AG08396 (cell line): ENCODE measurements around the gene CXCL12.

Experiments
- DNase-seq: peaks from one replicate; pipeline ENCODE4 v3.0.0; 2012; ENCODE audit warnings: low spot score, mixed read lengths

The CXCL12 gene

DNA sequence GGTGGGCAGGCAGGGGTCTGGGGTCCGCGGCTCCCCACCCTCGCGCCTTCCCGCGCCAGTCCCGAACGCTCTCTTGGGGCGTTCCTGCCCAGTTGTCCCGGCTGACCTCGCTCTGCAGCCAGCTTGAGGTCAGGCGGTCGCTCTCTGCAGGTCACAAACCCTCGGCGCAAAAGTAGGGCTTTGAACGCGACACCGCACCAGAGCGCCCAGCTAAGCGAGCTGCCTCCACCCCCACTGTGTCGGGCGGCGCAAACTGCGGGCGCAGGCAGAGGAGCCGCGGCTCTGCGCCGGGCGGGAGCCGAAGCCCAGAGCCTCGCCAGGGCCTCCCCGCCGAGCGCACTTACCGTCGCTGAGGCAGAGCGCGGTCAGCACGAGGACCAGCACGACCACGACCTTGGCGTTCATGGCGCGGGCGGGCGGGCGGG lies 284 bp downstream of the CXCL12 start:
- peak; percentile 78 for DNase-seq

DNA sequence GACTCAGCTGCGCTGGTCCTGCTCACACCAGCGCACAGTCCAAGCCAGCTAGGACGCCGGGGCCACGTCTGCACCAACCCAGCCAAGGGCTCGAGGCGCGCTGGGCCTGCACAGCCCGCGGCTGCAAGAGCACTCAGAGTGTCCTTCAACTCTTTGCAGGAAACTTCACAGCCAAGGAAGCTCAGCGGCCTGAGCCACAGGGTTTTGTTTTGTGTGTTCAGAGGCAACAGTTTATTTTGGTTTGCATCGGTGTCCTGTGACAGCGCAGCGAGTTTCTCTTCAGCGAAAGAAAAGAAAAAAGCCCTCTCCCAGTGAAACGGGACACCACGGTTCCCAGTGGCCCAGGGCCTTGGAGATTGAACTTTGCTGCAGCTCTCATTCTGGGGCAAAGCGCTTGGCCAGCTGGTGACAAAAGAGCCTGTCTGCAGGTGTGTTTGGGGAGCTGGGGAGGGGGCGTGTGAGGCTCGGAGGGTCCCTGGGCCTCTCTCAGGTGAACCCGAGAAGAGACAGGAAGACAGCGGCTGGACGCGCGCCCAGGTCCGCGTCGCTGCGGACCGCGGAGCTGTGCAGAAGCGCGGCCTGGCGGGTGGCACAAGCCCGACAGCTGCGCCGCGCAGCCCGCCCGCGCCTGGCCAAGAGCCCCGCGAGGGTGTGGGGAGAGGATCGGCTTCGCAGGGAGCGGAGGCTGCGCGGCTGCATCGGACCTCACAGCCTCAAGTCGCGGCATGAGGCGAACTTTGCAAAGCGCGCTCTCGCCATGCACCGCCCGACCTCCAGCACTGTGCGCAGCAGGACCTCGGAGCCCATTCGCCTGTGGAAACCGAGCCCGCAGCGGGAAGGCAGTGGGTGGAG lies 922 bp downstream of the CXCL12 start:
- DNase-seq = peak; percentile 76

DNA sequence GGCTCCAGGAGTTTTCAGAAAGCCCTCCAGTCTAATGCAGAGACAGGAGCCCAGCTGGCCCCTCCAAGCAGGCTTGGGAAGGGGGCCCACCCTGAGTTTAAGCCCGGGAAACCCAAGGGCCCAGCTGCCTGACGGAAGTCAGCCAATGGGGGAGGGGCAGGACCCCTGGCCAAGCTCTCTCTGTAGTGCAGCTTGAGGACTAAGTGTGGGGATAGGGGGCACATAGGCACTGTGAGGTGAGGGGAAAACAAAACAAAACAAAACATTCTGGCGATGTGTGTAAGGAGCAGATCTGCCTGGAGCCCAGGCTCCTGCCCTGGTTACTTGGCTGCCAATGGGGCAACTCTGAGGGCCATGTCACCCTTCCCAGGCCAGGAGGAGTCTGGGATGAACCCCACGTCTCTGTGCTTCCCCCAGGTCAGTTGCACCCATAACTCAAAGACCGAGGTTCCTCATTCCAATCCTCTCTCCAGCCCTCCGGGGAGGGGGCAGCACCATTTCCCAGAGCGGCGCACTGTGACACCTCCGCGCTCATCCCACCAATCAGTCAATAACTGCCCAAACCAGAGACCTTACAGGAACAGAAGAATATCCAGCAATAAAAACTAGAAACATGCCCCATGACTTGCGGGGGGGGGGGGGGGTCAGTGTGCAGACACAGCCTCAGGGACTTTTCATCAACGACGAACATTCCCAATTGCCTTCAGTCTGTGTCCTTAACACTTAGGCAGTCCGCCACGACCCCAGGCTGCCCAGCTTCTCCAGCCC lies 1.7 kb downstream of the CXCL12 start:
- no peak for DNase-seq

DNA sequence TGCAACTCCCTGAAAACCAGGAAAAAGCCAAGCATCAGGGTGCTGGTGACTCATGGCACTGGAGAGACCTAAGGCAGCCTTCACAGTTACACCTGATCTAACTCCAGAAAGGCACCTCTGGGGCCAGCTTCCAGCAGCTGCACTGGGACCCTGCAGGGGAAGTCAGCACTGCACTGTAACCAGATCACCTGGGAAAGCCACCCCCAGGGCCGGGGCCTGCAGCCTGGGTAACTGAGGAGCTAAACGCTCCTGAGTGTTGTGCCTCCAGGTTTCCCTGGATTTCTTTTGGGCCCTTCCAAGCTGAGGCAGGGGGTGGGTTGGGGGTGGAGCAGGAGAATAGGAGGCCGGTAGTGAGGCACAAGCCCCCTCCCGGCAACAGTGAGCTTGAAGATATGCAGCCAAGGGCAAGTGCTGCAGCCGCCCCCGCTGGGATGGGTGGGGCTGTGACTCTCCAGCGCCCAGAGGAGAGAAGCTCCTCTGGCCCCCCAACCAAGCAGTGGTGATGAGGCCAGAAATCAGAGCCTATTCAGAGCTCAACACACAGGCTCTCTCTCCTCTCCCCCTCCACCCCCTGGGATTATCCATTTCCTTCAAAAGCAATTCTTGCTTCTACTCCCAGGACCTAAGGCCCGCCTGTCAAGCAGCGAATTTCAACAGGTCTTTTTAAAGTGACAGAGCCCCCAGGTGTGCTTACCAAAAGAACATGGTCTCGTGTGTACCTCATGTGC lies 2.6 kb downstream of the CXCL12 start:
- DNase-seq = no peak

DNA sequence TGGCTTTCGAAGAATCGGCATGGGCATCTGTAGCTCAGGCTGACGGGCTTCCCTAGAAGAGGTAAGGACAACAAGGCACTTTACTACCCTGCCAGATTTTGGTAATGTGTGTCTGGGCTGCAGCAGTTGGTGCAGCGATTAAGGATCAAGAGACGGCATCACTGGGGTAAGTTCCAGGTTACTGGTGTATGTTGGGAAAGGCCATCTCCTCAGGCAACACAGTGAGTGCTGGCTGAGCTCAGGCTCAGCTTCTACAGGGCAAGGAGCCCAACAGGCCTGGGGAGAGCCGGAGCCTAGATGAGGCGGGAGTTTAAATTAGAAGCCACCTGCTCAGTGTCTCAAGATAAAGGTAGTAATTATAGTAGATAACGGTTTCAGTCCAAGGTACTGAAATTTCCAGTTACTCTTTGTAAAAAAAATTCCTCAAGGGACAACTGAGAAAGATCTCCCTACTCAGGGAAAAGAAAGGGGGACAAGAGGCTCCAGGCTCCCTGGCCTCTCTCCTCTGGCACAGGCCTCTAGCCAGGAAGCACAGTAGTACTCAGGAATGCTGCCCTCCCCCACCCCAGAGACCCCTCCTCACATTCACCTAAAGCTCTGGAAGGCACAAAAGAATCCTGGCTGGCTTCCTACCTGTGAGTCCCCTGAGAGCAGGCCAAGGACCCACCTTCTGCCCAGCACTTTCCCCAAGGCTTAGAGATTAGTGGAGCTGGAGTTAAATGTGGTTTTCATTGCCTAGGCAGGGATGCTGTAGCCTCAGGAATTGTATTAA lies 3.9 kb downstream of the CXCL12 start:
- DNase-seq = no peak

DNA sequence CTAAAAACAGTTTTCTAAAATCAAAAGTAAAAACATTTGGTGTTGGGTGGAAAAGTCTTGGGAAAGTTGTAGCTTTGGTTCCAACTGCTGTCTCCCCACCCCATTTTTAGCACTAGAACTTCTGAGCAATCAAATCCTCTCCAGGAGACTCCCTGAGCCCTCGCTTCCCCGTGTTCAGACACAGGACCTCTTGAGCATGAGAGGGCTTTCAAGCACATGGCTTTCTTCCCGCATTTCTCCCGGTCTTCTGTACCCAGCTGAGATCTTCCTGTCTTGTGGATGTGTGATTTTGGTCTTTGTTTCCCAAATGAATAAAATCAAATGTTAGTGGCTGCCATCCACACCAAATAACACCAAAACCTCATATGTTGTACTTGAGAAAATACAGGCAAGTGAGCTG lies 5.0 kb downstream of the CXCL12 start:
- DNase-seq = no peak

GRCh38 chr10:44378626-44379025 lies 6.3 kb downstream of the CXCL12 start:
- DNase-seq = no peak

DNA sequence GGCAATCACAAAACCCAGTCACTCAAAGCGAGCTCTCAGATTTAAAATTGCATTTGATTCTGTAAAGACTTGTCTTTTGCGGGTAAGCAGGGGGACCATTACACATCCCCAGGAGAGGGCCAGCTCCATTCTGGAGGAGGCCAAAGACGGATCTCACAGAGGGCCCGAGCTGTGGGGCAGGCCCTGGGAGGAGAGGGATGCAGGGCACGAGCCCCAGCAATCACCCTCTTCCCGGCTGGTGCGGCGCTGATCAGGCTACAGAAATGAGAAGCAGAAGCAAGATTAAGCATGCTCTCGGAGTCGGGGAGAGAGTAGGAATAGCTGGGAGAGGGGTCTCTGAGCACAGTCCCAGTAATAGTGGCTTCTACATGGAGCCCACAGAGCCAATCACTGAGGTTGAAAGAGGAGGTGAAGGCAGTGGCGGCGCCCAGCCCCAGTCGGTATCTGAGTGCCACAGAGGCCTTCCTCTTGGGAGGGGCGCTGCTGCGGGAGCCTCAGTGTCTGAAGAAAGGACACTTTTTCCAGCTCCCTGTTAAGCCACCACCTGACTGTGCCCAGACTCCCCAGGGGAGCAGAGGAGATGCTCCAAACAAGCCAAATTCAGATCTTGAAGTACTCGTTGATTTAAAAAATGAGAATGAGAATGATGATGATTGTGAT lies 7.1 kb downstream of the CXCL12 start:
- no peak for DNase-seq

- DNase-seq = no peak
Measured at GRCh38 chr10:44376472-44377099, 8.3 kb downstream of the CXCL12 start.

- no peak for DNase-seq
Measured at GRCh38 chr10:44374155-44374554, 10.7 kb downstream of the CXCL12 start.

DNA sequence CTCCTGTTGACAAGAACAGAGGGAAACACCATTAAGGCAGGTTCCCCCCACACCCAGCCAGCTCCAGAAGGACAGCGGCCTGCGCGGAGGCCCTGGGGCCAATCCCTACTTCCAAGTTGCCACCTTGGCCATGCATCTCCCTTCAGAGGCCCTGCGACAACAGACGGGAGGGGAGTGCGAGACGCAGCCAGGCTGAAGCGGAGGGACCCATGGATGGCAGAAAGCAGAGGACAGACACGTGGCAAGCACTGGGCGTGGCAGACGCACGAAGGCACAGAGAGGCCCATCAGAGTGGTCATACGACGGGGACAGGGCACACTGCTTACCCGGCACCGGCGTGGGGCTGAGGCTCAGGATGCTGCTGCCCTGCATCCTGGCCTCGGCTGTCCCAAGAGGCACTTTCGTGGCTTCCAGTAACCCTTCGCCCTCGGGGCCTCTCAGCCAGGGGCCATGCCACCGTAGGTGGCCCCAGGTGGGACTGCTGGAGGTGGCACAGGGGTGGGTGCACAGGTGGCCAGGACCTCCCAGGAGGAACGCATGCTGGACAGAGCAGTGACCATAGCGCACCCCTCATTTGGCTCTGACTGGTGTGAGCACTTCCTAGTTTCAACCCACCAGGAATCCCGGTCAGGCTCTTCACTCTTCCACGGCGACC lies 11.4 kb downstream of the CXCL12 start:
- no peak for DNase-seq

- no peak for DNase-seq
Measured at GRCh38 chr10:44372181-44372580, 12.7 kb downstream of the CXCL12 start.

DNA sequence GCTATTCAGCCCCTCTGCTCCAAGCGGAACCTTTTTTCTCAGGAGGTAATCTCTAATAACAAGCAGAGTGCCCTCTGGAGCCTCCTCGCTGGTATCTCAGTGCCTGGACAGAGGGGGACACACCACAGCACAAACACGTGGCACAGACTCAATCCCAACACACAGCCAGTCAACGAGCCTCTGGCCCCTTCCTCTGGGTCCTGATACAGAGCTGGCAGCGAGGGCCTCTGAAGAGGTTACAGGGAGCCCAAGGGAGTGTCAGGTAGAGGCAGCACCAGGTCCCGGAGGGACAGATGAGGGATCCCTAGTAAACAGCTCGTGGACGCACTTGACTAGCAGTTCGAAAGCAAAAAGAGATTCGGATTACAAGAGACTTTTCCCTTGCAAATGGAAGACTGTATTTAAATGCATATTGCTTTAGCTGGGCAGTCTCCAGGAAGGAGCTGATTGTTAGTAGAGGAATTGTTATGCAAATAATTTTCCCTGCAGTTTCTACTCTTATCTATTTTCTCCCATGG lies 14.1 kb downstream of the CXCL12 start:
- no peak for DNase-seq

GRCh38 chr10:44369854-44370253 lies 15.0 kb downstream of the CXCL12 start:
- DNase-seq = no peak

GRCh38 chr10:44369296-44369695 lies 15.6 kb downstream of the CXCL12 start:
- DNase-seq = no peak

DNA sequence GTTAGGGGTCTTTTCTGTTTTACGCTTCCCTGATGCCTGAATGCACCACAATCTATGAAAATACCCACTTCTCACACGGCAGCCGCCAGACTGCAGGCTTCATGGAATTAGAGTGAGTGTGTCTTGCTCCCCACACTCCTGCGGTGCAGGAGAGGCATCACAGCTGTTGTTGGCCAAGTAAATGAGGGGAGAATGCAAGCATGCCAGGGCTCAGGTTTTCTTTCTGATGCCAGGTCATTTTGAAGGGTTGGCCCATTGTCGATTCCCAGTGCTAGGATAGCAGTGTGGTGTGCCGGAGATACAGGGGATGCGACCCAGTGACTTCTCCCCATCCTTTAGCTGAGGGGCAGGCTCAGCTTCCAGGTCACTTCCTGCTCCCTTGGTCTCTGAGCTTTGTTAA lies 16.3 kb downstream of the CXCL12 start:
- DNase-seq = no peak

DNA sequence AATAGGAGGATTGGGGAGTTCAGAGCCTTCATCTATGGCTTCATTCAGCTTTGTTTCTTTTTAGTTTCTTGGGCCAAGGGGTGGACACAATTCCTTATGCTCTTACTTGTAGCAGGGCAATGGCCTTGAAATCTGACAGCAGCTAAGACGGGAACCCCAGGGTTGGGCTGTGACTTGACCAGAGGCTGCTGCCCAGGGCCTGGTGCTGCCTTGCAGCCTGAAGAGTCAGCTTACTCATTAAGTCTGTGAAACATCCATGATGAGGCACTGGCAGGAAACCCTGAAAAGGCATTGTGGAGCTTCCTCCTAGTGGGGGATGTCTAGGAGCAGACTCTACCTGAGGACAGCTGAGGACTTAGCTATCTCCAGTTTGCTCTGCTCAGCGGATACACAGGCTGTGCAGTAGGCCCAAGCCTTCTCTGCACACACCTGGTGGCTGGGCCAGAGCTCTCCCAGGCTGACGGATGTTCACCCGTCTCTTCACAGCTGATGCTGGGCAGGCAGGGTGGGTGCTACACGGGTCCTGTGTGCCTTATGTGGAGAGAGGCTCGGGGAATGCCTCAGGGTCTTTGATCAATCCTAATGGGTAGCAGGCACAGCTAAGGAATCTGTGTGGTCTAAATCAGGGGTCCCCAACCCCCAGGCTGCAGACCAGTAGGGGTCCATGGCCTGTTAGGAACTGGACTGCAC lies 17.8 kb downstream of the CXCL12 start:
- no peak for DNase-seq

DNA sequence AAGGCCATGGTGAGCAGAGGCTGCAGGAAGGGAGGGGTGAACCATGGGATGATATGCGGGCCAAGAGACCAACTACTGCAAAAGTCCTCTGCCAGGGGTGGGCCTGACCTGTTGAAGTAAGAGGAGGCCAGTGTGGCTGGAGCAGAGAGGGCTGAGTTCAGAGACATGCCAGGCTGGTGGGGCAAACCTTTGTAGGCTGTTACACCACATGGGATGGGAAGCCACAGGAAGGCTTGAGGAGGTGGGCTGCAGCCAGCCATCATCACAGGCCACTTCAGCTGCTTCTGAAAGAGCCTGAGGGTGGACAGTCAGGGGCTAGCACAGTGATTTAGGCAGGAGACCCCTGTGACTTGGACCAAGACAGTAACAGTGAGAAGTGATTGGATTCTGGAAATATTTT lies 20.3 kb downstream of the CXCL12 start:
- DNase-seq = no peak

GRCh38 chr10:44363716-44364115 lies 21.2 kb downstream of the CXCL12 start:
- no peak for DNase-seq
